GM12875 (cell line): Measurements from ENCODE around the gene DRD4.
"Not testable (repeated sequence)": the region's sequence is repeated elsewhere in the genome, so short reads cannot be mapped to it uniquely, and the experiment has no call there.

Experiments used
- H3K4me3 ChIP-seq: one replicate; pipeline ENCODE4 v1.5.1; 2011; ENCODE audit warnings: low read depth, low read length, control low read depth
- CTCF ChIP-seq: IDR thresholded peaks from 2 replicates; pipeline ENCODE4 v1.5.1; 2011; ENCODE audit warnings: low read depth, mild to moderate bottlenecking, control low read depth, inconsistent platforms, low read length, moderate library complexity, borderline replicate concordance; ENCODE audit not compliant: insufficient read depth

The DRD4 gene

GRCh38 chr11:646214-646613 is 9.1 kb downstream of the DRD4 start:
- no peak overlapping the region for H3K4me3 ChIP-seq
- no peak for TF ChIP-seq CTCF

- not testable (repeated sequence) for H3K4me3 ChIP-seq
These were observed 10.6 kb downstream of the DRD4 start for GRCh38 chr11:647672-648158.

- H3K4me3 ChIP-seq = no peak overlapping the region
- no peak for TF ChIP-seq CTCF
These were observed 13.4 kb downstream of the DRD4 start for GRCh38 chr11:650482-650881.

- H3K4me3 ChIP-seq = not testable (repeated sequence)
These were observed 16.1 kb downstream of the DRD4 start for GRCh38 chr11:653136-653535.

- no peak for TF ChIP-seq CTCF
- no peak overlapping the region for H3K4me3 ChIP-seq
These were observed 16.8 kb downstream of the DRD4 start for GRCh38 chr11:653837-654236.

GRCh38 chr11:654444-654843 is 17.4 kb downstream of the DRD4 start:
- not testable (repeated sequence) for H3K4me3 ChIP-seq

- no peak for TF ChIP-seq CTCF
These were observed 18.1 kb downstream of the DRD4 start for GRCh38 chr11:655036-655726.

GRCh38 chr11:656426-656825 is 19.4 kb downstream of the DRD4 start:
- no peak for TF ChIP-seq CTCF
- H3K4me3 ChIP-seq = no peak overlapping the region

More at GRCh38 chr11:655036-655726, 18.1 kb downstream of the DRD4 start:
- no peak overlapping the region for H3K4me3 ChIP-seq

GRCh38 chr11:656866-657265 is 19.8 kb downstream of the DRD4 start:
- H3K4me3 ChIP-seq = no peak overlapping the region
- TF ChIP-seq CTCF = no peak
